ENCODE data around the gene PACRG. TPM values are rescaled to one million over a fixed set of nuclear protein-coding genes. Genes with fewer than 3 reads are reported as not detected.

PACRG gene
- polyA plus RNA-seq, 1 donor from 2014 or later: 16.6 TPM

DNA sequence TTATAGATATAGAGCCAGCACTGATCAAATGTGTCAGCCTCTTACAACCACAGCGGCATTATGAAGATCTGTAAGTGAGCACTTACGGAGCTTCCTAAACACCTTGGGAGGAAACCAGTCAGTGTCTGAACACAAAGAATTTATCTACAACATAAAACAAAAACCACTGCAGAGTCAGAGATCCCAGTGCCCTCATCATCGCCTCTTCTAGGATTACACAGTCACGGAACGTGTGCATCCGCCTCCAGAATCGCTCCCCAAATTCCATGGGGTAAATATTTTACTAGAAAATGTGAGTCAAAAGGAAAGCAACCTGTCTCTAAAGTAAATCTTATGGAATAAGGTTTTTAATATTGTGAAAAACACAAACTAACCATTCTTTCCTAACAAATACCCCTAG lies 243.6 kb downstream of the PACRG start:
- Histone ChIP-seq H4K20me1 (ENCODE audit: insufficient read depth) (no peaks in the 10 kb centered on the region), H3K27ac (ENCODE audit: low read length) (no peak overlapping the region), H3K36me3 (ENCODE audit: insufficient read depth, low read length) (no peaks in the 10 kb centered on the region), H3K79me2 (replicated peaks; ENCODE audit: insufficient read depth, low read length) (no peaks in the 10 kb centered on the region), H2AFZ (ENCODE audit: low read depth, low read length) (no peak overlapping the region), H3K9me2 (ENCODE audit: insufficient read depth, low read length) (no peaks in the 10 kb centered on the region), H3F3A (ENCODE audit: insufficient read depth, low read length, poor library complexity, severe bottlenecking) (no peaks in the 10 kb centered on the region), H3K9me3 (ENCODE audit: low read length) (no peaks in the 10 kb centered on the region), H3K4me3 (ENCODE audit: low read length) (no peak overlapping the region), H3K9ac (ENCODE audit: low read length) (no peak overlapping the region), H3K4me2 (ENCODE audit: low read length) (no peak overlapping the region), H3K27me3 (ENCODE audit: insufficient read depth, low read depth, low read length) (no peaks in the 10 kb centered on the region)
- TF ChIP-seq TAF1 (IDR thresholded peaks at IDR 0.05; ENCODE audit: low read depth) (no peak), SMC3 (conservative IDR thresholded peaks at IDR 0.05; ENCODE audit: poor library complexity) (no peak), EP300 (conservative IDR thresholded peaks at IDR 0.05; ENCODE audit: poor library complexity, severe bottlenecking) (no peak), RAD21 (conservative IDR thresholded peaks at IDR 0.05) (no peak), POLR2AphosphoS5 (IDR thresholded peaks at IDR 0.05) (no peak), MXI1 (conservative IDR thresholded peaks at IDR 0.05; ENCODE audit: poor library complexity, severe bottlenecking) (no peak), EZH2 (IDR thresholded peaks at IDR 0.05; ENCODE audit: borderline replicate concordance, insufficient read depth, low read length, poor library complexity, severe bottlenecking) (no peak)
- TF ChIP-seq, protein P1, sequence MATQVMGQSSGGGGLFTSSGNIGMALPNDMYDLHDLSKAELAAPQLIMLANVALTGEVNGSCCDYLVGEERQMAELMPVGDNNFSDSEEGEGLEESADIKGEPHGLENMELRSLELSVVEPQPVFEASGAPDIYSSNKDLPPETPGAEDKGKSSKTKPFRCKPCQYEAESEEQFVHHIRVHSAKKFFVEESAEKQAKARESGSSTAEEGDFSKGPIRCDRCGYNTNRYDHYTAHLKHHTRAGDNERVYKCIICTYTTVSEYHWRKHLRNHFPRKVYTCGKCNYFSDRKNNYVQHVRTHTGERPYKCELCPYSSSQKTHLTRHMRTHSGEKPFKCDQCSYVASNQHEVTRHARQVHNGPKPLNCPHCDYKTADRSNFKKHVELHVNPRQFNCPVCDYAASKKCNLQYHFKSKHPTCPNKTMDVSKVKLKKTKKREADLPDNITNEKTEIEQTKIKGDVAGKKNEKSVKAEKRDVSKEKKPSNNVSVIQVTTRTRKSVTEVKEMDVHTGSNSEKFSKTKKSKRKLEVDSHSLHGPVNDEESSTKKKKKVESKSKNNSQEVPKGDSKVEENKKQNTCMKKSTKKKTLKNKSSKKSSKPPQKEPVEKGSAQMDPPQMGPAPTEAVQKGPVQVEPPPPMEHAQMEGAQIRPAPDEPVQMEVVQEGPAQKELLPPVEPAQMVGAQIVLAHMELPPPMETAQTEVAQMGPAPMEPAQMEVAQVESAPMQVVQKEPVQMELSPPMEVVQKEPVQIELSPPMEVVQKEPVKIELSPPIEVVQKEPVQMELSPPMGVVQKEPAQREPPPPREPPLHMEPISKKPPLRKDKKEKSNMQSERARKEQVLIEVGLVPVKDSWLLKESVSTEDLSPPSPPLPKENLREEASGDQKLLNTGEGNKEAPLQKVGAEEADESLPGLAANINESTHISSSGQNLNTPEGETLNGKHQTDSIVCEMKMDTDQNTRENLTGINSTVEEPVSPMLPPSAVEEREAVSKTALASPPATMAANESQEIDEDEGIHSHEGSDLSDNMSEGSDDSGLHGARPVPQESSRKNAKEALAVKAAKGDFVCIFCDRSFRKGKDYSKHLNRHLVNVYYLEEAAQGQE (IDR thresholded peaks at IDR 0.05; ENCODE audit: borderline replicate concordance): no peak
- TF ChIP-seq, protein P2, sequence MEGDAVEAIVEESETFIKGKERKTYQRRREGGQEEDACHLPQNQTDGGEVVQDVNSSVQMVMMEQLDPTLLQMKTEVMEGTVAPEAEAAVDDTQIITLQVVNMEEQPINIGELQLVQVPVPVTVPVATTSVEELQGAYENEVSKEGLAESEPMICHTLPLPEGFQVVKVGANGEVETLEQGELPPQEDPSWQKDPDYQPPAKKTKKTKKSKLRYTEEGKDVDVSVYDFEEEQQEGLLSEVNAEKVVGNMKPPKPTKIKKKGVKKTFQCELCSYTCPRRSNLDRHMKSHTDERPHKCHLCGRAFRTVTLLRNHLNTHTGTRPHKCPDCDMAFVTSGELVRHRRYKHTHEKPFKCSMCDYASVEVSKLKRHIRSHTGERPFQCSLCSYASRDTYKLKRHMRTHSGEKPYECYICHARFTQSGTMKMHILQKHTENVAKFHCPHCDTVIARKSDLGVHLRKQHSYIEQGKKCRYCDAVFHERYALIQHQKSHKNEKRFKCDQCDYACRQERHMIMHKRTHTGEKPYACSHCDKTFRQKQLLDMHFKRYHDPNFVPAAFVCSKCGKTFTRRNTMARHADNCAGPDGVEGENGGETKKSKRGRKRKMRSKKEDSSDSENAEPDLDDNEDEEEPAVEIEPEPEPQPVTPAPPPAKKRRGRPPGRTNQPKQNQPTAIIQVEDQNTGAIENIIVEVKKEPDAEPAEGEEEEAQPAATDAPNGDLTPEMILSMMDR (IDR thresholded peaks at IDR 0.05; ENCODE audit: poor library complexity, severe bottlenecking): no peak

DNA sequence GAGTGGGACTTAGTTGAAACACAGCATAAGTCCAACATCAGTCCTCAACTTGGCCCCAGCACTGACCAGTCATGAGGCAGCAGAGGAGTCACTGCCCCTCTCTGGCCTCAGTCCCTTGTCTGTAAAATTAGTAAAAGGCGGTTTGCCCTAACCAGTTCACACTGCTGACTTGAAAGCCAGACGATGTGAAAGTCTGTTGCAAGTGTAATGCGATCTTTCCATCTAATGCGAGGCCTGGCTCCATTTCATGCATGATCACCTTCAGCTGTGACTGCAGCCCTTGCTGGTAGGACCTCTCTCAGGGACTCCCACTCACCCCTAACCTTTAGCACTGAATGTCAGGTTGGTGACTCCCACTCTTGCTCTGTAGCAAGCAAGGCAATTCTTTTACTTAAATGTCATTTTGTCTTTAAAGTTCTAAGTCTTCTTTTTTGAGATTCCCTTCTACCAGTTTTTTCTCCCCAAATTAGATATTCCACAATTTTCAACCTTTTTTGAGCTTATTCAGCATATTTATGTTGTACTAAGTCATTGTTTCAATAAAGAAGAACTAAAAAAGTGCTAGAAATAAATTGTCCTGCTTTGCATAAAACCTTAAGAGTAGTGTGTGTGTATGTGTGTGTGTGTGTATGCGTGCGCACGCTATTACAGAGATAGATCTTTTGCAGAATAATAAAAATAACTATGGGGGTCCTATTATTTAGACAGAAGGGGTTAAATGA lies 245.5 kb downstream of the PACRG start:
- H3K27ac ChIP-seq (ENCODE audit: low read length): no peak overlapping the region
- TF ChIP-seq, protein P1 (IDR thresholded peaks at IDR 0.05; ENCODE audit: borderline replicate concordance): no peak
- TF ChIP-seq MXI1 (conservative IDR thresholded peaks at IDR 0.05; ENCODE audit: poor library complexity, severe bottlenecking): no peak
- no peak overlapping the region for H3K9ac ChIP-seq (ENCODE audit: low read length)
- no peaks in the 10 kb centered on the region for H3F3A ChIP-seq (ENCODE audit: insufficient read depth, low read length, poor library complexity, severe bottlenecking)
- no peak overlapping the region for H3K4me2 ChIP-seq (ENCODE audit: low read length)
- no peaks in the 10 kb centered on the region for H3K36me3 ChIP-seq (ENCODE audit: insufficient read depth, low read length)
- no peaks in the 10 kb centered on the region for H3K9me2 ChIP-seq (ENCODE audit: insufficient read depth, low read length)
- H3K27me3 ChIP-seq (ENCODE audit: insufficient read depth, low read depth, low read length): no peaks in the 10 kb centered on the region
- no peak overlapping the region for H2AFZ ChIP-seq (ENCODE audit: low read depth, low read length)
- H3K79me2 ChIP-seq (replicated peaks; ENCODE audit: insufficient read depth, low read length): no peaks in the 10 kb centered on the region
- H3K9me3 ChIP-seq (ENCODE audit: low read length): no peaks in the 10 kb centered on the region
- H3K4me3 ChIP-seq (ENCODE audit: low read length): no peak overlapping the region
- no peaks in the 10 kb centered on the region for H4K20me1 ChIP-seq (ENCODE audit: insufficient read depth)

All from neural cell (in vitro differentiated cells).